Measurements from ENCODE around the gene PFDN6.
A peak's percentile ranks its signal among the peaks of the same experiment; 100 is the strongest.

Gene PFDN6

DNA sequence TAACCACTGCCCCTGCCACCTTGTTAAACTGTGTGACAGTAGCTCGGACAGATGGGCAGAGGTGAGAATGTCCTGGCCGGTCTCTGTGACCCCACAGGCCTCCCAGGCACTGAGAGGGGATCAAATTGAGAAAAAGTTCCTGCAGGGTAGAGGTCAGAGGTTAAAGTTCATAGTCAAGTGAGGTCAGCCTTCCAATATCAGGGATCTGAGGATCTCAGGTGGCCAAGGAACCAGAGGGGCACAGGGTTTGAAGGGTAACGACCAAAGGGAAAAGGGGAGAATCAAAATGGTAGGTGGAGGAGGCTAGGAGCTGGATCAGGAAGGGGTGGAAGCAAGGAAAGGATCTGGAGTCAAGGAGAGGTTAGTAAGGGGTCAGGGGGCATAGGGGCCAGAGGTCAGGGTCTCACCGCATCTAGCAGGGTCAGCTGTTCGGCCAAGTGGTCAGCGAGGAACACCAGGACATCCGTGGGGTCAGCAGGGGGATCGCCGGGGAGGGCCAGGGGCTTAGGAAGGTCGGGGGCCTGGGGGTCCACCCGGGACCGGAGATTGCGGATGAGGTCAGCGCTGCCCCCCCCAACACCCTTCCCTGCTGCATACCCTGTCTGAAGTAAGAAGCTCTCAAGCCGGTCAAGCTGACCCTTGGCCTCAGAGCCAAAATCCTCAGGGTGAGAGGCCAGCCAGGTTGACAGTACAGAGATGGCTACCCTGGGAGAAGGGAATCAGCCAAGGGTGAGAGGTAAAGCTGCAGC lies 6.4 kb downstream of the PFDN6 start:
- no peak for DNase-seq (ENCODE audit: low spot score)

DNA sequence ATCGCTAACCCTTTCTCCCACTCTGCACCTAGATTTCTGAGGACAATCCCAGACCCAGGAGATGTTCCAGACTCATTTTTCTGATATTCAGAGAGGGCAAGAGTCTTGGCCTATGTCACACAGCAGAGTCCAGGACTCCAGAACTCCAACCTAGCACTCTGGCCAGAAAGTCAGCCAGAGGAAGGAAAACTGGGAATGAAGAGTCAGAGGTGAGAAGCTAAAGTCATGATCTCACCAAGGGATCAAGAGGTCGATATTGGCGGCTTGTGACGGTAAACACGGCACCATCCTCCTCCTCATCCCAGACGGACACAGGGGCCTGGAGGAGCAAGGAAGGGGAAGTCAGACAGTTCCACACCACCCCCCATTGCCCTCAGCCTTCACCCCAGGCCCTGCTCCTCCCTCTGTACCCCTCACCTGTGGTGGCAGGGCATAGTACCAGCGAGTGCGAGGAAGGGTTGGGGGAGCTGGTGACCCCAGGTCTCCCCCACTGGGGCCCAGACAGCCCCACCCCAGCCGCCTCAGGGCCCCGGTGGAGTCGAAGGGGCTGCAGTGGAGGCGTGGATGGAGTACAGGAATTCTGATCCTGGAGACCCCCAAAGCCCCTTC lies 7.5 kb downstream of the PFDN6 start:
- no peak for DNase-seq (ENCODE audit: low spot score)

DNA sequence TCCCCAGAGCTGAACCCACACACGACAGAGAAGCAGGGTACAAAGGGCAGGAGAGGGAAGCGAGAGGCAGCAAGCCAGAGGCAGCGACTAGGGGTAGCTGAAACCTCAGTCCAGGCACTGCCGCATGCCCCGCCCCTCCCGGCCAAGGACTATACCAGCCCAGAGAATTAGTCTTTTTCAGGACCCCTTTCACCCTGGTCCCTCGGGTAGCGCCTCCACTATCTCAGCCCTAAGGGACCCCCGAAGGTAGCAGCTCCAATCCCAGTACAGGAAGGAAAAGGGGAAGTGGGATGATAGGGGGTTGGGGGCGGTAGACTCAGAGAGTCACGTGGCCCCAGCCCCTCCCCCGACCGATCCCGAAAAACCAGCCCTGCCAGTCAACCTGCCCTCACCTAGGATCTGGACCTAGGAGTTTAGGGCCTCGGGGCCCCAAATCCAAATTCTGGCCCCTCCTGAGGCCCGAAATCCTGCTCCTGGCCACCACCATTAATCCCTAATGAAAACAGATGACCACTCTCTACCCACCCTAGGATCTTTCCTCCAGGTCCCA lies 8.1 kb downstream of the PFDN6 start:
- DNase-seq (ENCODE audit: low spot score): no peak

DNA sequence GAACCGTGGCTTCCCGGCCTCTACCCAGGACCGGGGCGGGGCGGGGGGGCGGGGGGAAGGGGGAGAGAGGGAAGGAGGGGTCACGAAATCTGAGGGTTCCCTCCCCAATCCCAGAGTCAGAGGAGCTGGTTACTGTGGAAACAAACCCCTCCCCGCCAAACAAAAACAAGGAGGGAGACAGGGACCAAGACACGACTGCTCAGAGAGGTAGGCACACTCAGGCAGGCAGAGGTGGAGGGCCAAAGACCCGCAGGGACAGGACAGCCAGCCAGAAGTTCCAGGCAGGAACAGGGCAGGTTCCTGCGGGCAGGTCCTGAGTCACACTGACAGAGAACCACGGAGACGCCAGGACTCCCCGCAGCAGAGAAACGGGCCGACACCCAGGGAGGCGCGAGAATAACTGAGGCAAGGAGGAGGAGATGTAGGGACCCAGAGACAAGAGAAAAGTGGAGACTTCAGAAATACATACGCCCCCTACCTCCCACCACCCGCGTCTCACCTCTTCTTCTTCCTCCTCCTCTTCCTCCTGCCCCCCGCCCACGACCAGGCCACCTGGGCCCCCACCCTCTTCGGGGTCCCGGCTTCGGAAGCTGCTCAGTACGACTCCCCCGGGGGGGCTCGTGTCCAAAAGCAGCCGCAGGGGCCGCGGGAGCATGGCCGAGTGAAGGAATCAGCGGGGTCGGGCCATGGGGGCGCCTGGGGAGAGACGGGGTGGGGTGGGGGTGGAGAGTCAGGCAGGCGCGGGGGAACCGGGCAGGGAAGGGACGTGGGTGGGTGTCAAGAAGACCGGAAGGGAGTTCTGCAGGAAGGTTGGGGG lies 8.8 kb downstream of the PFDN6 start:
- peak; percentile 63 for DNase-seq (ENCODE audit: low spot score)

DNA sequence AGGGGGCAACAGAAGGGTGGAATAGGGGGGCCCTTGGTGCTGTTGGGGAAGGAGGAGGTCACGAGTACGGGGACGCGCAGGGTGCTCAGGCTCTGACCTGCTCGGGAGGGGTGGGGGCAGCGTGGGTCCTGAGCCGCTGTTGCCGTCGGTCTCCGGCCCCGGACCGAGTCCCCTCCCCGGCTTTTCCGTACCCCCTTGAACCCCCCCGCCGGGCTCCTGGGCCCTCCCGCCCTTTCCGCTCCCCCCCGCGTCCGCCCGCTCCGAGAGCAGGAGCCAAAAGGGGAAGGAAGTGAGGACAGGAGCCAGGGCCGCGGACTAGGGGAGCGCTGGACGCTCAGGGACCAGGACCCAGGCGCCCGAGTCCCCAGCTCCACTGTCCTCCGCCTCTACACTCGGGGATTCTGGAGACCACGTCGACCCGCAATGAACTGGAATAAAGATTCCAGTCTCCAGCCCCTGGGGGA lies 9.4 kb downstream of the PFDN6 start, which contains the start of gene RGL2:
Gene RGL2 (minus strand): TSS at position 170 of the 464 bp plus-strand sequence. CDS start 332 bp downstream, outside the sequence.
- no peak for DNase-seq (ENCODE audit: low spot score)

DNA sequence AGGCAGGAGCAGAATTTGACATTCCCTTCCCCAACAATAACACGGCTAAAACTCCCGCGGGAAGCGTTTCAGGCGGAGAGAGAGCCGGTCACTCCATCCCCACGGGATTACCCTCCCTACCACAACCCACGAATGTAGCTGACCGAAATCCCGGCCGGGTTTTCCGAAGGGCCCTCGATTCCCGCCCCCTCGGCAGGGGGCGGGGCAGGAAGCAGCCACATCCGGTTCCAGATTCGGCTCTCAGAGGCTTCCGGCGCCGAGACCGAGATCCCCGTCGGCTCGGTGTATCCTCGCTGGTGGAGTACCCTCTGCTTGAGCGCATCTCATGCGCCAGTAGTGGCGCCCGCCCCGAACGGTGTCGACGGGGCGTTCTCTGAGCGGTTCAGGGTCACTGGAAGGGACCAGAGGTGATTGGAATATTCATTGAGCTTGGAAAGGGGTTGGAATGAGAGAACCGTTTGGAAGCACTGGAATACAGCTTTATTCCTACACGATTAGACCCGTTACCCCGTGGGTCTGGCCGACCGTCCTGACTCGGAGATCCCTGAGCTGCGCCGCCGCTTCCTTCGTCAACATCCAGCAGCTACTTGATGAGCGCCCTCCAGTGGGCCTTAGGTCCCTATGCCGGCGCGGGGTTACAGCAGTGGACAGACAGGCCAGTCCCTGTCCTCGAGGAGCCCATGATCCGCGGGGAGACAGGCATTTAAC lies 10.0 kb downstream of the PFDN6 start:
- peak; percentile 93 for DNase-seq (ENCODE audit: low spot score)

DNA sequence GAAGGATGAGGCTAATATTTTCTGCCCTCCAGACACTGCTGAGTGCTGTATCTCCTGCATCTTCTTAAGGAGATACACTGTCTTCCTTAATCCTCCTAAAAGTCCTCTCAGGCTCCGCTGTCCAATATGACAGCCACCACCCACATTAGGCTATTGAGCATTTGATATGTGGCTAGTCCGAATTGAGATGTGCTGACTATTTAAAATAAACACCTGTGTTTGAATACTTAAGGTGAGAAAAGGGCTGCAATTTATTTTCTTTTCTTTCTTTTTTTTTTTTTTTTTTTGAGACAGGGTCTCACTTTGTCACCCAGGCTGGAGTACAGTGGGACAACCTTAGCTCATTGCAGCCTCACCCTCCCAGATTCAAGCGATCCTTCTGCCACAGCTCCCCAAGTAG lies 12.5 kb downstream of the PFDN6 start:
- no peak for DNase-seq (ENCODE audit: low spot score)

DNA sequence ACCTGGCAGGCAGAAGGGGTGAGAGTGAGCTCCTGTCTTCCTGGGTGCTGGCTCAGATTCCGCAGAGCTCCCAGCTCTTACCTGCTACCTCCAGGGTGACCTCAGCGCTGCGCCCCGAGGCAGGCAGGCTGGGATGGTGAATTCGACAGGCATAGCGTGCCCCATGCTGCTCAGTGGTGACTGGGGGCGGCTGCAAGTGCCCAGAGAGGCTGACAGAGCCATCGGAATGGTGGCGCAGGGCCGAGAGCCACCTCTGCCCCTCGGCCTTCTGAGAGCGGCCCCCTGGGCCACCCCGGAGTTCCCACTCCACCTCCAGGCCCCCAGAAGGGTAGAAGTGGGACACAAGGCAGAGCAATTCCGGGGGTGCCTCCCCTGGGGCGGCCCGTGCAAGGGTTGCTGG lies 14.8 kb downstream of the PFDN6 start:
- no peak for DNase-seq (ENCODE audit: low spot score)

DNA sequence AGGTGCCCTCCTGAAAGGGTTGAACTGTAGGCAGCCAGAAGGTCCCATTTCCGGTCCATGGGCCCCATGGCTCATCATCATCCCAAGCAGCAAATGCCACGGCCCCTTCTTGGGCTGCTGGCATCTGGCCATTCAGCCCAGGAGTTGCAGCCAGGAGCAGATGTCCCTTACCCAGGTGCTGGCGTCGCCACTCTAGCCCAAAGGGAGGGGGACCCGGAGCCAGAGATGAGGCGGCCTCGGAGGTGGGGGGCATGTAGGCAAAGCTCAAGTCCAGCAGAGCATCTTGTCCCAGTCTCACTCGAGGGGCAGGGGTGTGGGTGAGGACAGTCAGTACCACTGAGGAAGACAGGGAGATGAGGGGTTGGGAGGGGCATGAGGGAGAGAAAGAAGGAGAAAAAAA lies 15.7 kb downstream of the PFDN6 start:
- DNase-seq (ENCODE audit: low spot score): no peak

DNA sequence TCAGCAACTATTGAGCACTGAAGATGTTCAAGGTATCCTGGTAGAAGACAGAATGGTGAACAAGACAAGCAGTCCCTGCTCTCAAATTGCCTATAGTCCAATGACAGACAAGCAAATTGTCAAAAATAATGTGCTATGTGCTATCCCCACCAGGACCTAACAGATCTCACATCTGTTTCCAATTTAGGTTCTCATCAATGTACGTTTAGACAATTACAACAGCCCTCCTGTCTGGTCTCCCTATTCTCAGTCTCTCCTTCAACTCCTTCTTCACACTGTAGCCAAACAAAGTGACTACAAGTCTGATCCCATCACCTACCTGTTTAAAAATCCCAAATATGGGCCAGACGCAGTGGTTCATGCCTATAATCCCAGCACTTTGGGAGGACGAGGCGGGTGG lies 17.0 kb downstream of the PFDN6 start:
- DNase-seq (ENCODE audit: low spot score): no peak

DNA sequence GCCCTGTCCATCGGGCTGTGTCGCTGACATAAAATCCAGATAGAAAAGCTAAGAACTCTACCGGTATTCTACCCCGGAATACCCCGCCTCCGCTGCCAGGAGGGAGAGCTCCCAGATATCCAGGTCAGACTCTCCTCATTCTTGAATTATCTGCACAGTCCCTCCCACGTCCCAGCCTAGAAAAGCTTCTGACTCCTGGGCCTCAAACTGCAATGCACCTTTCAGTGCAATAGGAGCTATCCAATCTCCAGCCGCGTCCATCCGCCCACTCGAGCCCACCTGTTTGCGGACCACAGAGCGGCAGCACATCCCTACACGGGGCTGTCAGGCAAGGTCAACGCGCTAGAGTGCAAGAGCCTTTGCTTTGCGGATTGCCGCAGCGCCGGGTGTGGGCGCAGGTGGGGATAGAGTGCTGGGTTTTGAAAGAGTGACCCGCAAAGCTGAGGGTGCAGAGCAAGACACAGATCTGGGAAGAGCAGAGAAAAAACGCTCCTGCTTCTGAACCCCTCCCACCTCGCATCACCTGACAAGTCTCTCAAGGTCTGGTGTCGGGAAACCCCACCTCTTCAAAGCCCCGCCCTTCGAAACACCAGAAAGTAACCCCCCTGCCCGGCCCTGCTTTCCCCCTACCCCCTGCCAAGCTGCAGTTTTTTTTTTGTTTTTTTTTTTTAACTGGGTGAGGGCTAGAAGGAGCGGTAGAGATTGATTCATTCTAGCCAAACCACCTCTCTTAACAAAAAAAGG lies 23.1 kb downstream of the PFDN6 start:
- peak; percentile 80 for DNase-seq (ENCODE audit: low spot score)

DNA sequence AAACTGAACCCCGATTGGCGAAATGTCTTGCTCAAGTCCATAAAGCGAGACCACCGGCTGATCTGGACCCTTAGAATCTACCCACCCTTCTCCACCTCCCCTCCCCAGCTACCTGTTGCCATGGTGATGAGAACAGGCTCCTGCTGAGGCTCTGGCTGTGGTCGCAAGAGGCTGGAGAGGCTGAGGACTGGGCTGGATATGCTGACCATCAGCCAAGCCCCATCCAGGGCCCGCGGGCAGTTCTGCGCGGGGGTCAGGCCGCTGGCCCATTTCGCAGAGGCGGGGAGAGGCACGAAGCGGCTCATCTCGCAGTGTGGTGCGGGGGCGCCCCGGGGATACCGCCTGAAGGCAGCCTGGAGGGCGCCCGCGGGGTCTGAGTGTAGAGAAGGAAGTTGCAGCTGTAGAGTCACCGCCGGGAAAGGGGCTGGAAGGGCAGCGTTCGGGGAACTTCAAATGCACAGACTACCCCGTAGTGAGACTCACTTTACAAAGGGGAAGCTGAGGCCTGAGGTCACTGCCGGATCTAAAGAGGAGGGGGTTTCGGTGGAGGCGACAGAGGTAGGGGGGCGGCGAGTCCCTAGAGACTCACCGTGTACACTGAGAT lies 23.8 kb downstream of the PFDN6 start:
- peak; percentile 50 for DNase-seq (ENCODE audit: low spot score)

DNA sequence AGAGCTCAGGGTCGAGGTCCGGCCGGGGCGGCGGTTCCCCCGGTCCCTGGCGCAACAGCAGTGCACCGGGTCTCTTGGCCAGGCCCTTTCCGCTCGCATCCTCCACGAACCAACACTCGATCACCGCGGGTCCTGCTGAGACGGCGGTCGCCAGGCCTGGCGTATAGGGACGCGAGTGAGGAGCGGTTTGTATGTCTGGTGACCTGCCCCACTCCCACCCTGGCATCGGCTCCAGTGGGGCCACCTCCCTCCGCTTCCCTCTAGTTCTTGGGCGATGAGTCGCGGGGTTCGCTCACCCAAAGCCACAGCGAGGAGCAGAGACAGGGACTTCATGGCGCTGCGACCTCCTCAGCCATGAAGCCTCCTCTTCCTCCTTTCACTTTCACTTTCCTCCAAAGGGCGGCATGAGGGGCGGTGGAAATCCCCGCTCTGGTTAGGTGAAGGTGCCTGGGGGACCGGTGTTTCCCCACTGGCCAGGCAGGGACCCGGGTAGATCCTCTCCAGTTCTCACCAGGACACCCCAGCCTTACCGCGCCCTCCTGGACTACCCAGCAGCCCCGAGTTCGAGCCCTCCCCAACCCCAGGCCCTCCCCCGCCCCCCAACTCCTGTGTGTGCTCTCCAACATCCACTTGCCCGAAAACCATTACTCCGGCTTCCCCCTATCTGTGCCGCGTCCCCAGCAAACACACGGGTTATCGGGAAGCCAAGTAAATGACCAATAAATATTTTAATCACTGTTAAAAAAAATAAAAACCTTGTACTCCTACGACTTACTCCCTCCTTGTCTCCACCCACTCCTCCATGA lies 24.5 kb downstream of the PFDN6 start, which contains the start of gene TAPBP:
Gene TAPBP (minus strand): TSS at position 370 of the 806 bp plus-strand sequence. CDS start 37 bp downstream, at position 333.
- DNase-seq (ENCODE audit: low spot score): peak; percentile 84

DNA sequence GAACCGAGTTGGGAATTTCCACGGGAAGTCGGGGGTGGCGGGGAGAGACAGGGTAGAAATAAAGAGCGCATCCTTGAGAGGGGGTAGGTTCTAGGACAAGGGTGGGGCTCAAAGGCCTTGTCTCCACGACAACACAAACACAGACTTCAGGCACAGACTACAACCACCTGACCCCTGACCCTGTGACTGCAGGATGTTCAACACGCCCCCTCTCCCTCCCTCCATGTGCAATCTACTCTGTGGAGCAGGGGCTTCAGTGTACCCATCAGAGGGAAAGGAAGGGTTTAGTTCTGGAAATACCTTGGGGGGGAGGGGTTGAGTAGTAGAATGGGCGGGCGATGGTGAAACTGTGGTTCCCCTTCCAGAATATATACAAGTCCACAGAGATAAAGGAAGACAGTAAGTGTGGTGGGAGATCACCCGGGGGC lies 25.1 kb downstream of the PFDN6 start:
- DNase-seq (ENCODE audit: low spot score): peak; percentile 70

DNA sequence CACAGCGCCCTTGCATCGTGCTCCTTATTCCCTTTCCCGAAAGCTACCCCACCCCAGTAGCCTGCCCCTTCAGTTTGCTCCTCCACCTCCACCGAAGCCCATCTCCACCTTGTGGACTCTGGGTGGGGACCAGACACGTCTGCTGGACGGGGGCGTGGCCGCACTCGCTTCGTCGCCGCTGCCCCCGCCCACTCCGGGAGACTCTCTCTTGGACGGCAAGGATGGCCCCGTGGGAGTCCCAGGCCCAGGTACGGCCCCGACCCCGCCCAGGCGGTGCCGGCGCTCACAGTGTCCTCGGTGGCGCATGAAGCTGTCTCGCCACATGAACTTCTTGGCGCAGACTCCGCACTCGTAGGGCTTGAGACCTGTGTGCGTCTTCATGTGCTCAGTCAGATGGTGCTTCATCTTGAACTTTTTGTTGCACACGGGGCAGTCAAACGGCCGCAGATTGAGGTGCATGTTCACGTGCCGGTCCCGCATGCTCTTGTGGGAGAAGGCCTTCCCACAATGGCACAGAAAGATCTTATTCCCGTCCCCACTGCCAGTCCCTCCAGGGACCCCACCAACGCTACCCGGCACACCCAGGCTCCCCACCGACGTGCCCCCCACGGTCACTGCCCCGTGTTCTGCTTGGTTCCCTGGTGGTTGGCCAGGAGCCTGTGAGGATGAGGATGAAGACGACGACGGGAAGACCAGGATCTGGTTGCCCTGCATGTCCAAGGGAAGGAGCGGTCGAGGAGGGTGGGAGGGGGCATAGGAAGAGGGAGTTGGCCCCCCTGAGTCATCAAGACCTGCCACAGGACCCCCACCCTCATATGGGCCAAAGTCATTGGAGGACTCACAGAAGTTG lies 25.8 kb downstream of the PFDN6 start:
- peak; percentile 72 for DNase-seq (ENCODE audit: low spot score)

DNA sequence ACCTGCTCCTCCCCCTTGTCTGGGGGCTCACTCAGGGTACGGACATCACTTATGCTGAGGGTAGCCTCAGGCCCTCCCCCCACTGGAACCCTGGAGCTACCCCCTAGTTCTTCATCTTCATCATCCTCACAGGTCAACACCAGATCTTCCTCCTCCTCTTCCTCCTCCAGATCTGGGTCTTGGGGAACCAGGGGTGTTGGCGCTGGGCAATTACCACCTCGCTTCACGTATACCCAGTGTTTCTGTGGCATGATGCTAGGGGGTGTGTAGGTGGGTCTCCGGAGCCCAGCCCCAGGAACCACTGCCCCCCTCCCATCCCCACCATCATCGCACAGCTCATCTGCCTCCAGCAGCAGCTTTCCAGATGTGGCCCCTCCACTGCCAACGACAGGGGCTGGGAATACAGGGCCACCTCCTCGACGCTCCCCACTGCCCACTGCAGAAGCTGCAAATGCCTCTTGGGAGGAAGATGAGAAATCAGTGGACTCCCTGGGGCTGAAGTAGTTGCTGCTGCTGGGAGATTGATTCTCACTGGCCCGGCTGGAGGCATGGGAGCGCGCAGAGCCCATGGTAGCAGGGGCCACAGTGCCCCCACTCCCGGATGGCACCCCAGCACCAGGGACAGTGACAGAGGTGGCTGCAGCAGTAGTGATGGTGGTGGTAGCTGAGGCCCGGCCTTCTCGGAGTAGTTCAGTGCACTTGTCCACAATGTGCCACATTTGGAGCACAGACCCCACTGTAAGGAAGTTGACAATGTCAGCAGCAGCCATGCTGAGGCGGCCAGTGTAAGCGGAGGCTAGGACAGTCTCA lies 26.6 kb downstream of the PFDN6 start:
- DNase-seq (ENCODE audit: low spot score): peak; percentile 3

DNA sequence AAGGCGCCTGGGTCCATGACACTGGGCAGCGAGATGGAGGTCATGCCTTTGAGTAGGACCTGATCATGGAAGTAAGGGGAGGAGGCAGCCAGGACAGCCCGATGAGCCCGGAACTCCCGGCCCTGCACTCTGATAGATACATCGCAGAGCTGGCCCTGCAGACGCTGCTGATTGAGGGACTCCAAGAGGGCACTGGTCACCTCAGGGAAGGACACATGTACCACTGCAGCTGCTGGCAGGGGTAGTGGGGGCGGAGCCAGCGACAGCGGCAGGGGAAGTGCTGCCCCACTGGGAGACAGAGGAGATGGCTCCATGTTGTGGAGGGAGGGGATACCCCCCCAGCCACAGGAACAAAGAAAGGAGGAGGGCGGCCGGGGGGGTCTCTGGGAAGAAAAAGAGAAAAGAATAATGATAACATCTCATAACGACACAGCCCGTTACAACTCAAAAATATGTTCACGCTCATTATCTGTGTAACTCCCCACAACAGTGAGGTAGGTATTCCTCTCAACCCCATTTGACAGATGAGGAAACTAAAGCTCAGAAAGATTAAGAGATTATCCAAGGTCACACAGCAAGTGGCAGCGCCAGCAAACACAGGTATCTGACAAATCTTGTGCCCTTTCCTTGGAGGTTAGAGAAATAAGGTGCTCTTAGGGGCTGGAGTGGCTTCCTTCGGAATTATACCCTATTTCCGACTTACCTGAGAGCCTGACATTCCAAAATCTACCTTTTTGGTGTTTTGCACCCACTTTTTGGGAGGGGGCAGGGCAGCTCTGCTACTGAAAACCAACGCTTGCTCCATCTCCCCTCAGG lies 27.4 kb downstream of the PFDN6 start:
- DNase-seq (ENCODE audit: low spot score): no peak

All from hematopoietic multipotent progenitor cell treated with erythropoietin and hydrocortisone succinate and interleukin-3 and kit ligand, for 17 days (in vitro differentiated cells).